GM18870 (cell line): ENCODE measurements around the gene CTTN.

ENCODE experiments used
- ATAC-seq: cut with Tn5 transposase; IDR thresholded peaks from one replicate; pipeline ENCODE4 v1.9.1; 2021; ENCODE audit warnings: moderate library complexity; ENCODE audit not compliant: unreplicated experiment

The CTTN gene

GRCh38 chr11:70473186-70473872 lies 75.0 kb downstream of the CTTN start:
- ATAC-seq = no peak

- no peak for ATAC-seq
Observed at GRCh38 chr11:70473873-70474690, 75.8 kb downstream of the CTTN start.

GRCh38 chr11:70474710-70475109 lies 76.4 kb downstream of the CTTN start:
- ATAC-seq = no peak

- no peak for ATAC-seq
Observed at GRCh38 chr11:70476669-70477068, 78.3 kb downstream of the CTTN start.

- ATAC-seq = no peak
Observed at GRCh38 chr11:70477176-70477575, 78.8 kb downstream of the CTTN start.

GRCh38 chr11:70477609-70478008 lies 79.3 kb downstream of the CTTN start:
- ATAC-seq = no peak

GRCh38 chr11:70478166-70478890 lies 80.0 kb downstream of the CTTN start:
- ATAC-seq = no peak

- ATAC-seq = no peak
Observed at GRCh38 chr11:70480711-70481110, 82.4 kb downstream of the CTTN start.

GRCh38 chr11:70481625-70482528 lies 83.5 kb downstream of the CTTN start:
- ATAC-seq = no peak

- ATAC-seq = no peak
Observed at GRCh38 chr11:70482529-70482917, 84.2 kb downstream of the CTTN start.

- no peak for ATAC-seq
Observed at GRCh38 chr11:70483077-70483861, 84.9 kb downstream of the CTTN start.

GRCh38 chr11:70483917-70484316 lies 85.6 kb downstream of the CTTN start:
- no peak for ATAC-seq

GRCh38 chr11:70485326-70486025 lies 87.1 kb downstream of the CTTN start:
- ATAC-seq = no peak

- no peak for ATAC-seq
Observed at GRCh38 chr11:70486026-70486415, 87.7 kb downstream of the CTTN start.
